ENCODE results near the gene SHC4.

DNA sequence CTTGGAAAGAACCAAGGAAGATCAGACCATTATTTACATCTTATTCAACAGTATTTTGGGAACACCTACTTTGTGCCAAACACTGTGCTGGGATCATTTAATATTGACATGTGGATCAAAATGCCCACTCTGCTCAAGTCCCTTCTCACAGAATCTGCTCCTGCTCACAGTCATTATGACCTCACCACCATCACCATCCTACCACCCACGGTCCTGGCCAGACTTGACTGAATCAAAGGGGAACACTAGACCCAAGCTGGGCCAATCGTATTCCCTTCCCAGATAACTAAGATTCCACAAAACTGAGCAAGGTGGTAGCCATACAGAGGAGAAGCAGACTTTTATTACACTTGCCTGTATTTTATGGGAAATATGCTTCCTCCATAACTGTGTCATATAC is 149.4 kb downstream of the SHC4 start:
- TF ChIP-seq, protein P1, sequence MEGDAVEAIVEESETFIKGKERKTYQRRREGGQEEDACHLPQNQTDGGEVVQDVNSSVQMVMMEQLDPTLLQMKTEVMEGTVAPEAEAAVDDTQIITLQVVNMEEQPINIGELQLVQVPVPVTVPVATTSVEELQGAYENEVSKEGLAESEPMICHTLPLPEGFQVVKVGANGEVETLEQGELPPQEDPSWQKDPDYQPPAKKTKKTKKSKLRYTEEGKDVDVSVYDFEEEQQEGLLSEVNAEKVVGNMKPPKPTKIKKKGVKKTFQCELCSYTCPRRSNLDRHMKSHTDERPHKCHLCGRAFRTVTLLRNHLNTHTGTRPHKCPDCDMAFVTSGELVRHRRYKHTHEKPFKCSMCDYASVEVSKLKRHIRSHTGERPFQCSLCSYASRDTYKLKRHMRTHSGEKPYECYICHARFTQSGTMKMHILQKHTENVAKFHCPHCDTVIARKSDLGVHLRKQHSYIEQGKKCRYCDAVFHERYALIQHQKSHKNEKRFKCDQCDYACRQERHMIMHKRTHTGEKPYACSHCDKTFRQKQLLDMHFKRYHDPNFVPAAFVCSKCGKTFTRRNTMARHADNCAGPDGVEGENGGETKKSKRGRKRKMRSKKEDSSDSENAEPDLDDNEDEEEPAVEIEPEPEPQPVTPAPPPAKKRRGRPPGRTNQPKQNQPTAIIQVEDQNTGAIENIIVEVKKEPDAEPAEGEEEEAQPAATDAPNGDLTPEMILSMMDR (IDR thresholded peaks at IDR 0.05) = no peak
- no peak for TF ChIP-seq POLR2A (IDR thresholded peaks at IDR 0.05; ENCODE audit: low read depth)
- no peak for TF ChIP-seq EP300 (IDR thresholded peaks at IDR 0.05)

Data from esophagus muscularis mucosa (tissue), 4 donors.